Panc1 (cell line): ENCODE measurements around the gene FBXW11. TPM values are rescaled to one million over a fixed set of nuclear protein-coding genes. Genes with fewer than 3 reads are reported as not detected.

Experiments used
- ATAC-seq: fragments of 200-7000 bp; cut with Tn5 transposase; 2 replicates; pipeline ENCODE4 v1.9.1; 2020; ENCODE audit warnings: mild to moderate bottlenecking, moderate library complexity
- BruUV-seq: library from RNA; stranded (reverse); fragments of 400-500 nt; replicated peaks from 2 replicates; lab custom pipeline; 2021; lab: Mats Ljungman, UMichigan
- CTCF ChIA-PET: fragments of 300-600 bp; sonication (Branson Sonifier 250); formaldehyde crosslinking; loops from one replicate; lab custom pipeline; 2022; ENCODE audit warnings: antibody characterized with exemption; lab: Charles Lee
- POLR2A ChIA-PET: fragments of 300-600 bp; sonication (Branson Sonifier 250); formaldehyde crosslinking; loops from one replicate; lab custom pipeline; 2022; ENCODE audit warnings: antibody characterized with exemption; lab: Charles Lee
- DNase-seq: peaks from one replicate; pipeline ENCODE4 v3.0.0-alpha.2; 2010; ENCODE audit warnings: low read depth, low spot score
- H3K27ac ChIP-seq: 2 replicates; pipeline ENCODE4 v1.5.1; 2011; ENCODE audit warnings: mild to moderate bottlenecking, low read length, inconsistent platforms
- H3K27me3 ChIP-seq: fragments of 200-500 bp; sonication (Bioruptor generic); 2 replicates; pipeline ENCODE4 v1.6.0; 2014; ENCODE audit warnings: low read length, inconsistent platforms; ENCODE audit not compliant: control insufficient read depth, insufficient read depth
- H3K36me3 ChIP-seq: fragments of 200-500 bp; sonication (Bioruptor generic); 2 replicates; pipeline ENCODE4 v1.5.1; 2014; ENCODE audit warnings: inconsistent platforms, mild to moderate bottlenecking, low read length, moderate library complexity; ENCODE audit not compliant: control insufficient read depth, insufficient read depth
- H3K4me1 ChIP-seq: 2 replicates; pipeline ENCODE4 v1.5.1; 2011; ENCODE audit warnings: inconsistent platforms, mild to moderate bottlenecking, low read length, moderate library complexity; ENCODE audit not compliant: control insufficient read depth, insufficient read depth
- H3K4me3 ChIP-seq, 2 experiments: 2 replicates each; pipeline ENCODE4 v1.5.1; 2011 to 2012; ENCODE audit warnings: low read depth in 2 of 2, low read length in 2 of 2, mild to moderate bottlenecking in 2 of 2, inconsistent platforms in 1 of 2, moderate library complexity in 1 of 2
- H3K9me3 ChIP-seq: fragments of 200-500 bp; sonication (Bioruptor generic); 2 replicates; pipeline ENCODE4 v1.5.1; 2014; ENCODE audit warnings: low read depth, mild to moderate bottlenecking, inconsistent platforms, low read length, moderate library complexity; ENCODE audit not compliant: control insufficient read depth, insufficient read depth
- POLR2AphosphoS5 ChIP-seq: IDR thresholded peaks from 2 replicates; pipeline ENCODE4 v1.6.1; 2012; ENCODE audit warnings: mild to moderate bottlenecking, low read depth, low read length, moderate library complexity
- SIN3A ChIP-seq: IDR thresholded peaks from 2 replicates; pipeline ENCODE4 v1.6.1; 2012; ENCODE audit warnings: low read depth, mild to moderate bottlenecking, low read length, moderate library complexity, borderline replicate concordance; ENCODE audit not compliant: insufficient read depth
- TCF7L2 ChIP-seq: IDR thresholded peaks from 2 replicates; pipeline ENCODE4 v1.6.1; 2011; ENCODE audit warnings: mild to moderate bottlenecking, low read depth, low read length, inconsistent platforms
- in situ Hi-C: cut with HindIII; loops from 2 replicates; pipeline ENCODE4 v1.10.0; 2016; ENCODE audit warnings: low sequenced_read_pairs, low pct_unique_long_range_greater_than_20kb
- intact Hi-C: fragments of 100-400 bp; cut with micrococcal nuclease; formaldehyde crosslinking; loops from one replicate; pipeline ENCODE4 v1.10.0; 2022; ENCODE audit not compliant: unreplicated experiment
- total RNA-seq: library from RNA; stranded (reverse); gene quantifications from one replicate; pipeline ENCODE4 v1.2.1, GENCODE V29; 2021; ENCODE audit not compliant: unreplicated experiment
- TF ChIP-seq, protein P1 (sequence below): fragments of 450-650 bp; IDR thresholded peaks from 2 replicates; pipeline ENCODE4 v1.5.1; 2017; ENCODE audit warnings: mild to moderate bottlenecking
- TF ChIP-seq, protein P2 (sequence below), 2 experiments: IDR thresholded peaks; 2 replicates each; pipeline ENCODE4 v1.6.1; 2011 to 2012; ENCODE audit warnings: low read depth in 2 of 2, control low read depth in 1 of 2, low read length in 1 of 2, mild to moderate bottlenecking in 1 of 2, moderate library complexity in 1 of 2; ENCODE audit not compliant: insufficient read depth in 1 of 2

FBXW11 gene
- total RNA-seq, 1 experiment from 2014 or later = 111 TPM

DNA sequence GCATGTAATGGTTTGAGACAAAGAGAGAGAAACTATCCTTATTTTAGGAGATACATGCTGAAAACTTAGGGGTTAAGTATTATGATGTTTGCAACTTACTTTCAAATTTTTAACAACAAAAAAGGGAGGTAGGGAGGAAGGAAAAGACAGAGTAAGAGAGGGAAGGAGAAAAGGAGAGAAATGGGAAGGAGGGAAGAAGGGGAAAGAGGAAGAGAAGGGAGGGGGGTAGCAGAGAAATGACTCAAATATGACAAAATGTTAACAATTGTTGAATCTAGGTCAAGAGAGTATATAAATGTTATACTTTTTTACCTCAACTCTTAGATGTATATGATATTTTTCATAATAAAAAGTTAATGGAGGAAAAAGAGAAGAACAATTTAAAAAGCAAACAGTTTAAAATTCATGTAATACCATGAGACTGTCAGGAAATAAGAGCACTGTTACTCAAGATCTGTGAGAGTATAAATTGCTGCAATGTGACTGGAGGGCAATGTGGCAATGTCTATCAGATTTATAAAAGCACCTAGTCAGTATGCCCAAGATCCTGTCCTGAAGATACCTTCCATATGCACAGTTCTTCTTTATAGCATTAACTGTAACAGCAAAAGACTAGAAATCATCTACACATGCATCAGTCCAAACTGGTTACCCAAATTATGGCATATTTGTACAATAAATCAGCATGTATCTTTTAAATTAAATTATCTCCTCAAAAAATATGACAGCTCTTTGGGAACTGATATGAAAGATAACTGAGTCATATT, 16.3 kb downstream of the FBXW11 start:
- no peak for TF ChIP-seq TCF7L2
- TF ChIP-seq, protein P1, sequence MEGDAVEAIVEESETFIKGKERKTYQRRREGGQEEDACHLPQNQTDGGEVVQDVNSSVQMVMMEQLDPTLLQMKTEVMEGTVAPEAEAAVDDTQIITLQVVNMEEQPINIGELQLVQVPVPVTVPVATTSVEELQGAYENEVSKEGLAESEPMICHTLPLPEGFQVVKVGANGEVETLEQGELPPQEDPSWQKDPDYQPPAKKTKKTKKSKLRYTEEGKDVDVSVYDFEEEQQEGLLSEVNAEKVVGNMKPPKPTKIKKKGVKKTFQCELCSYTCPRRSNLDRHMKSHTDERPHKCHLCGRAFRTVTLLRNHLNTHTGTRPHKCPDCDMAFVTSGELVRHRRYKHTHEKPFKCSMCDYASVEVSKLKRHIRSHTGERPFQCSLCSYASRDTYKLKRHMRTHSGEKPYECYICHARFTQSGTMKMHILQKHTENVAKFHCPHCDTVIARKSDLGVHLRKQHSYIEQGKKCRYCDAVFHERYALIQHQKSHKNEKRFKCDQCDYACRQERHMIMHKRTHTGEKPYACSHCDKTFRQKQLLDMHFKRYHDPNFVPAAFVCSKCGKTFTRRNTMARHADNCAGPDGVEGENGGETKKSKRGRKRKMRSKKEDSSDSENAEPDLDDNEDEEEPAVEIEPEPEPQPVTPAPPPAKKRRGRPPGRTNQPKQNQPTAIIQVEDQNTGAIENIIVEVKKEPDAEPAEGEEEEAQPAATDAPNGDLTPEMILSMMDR = no peak
- TF ChIP-seq SIN3A = no peak
- TF ChIP-seq, protein P2, sequence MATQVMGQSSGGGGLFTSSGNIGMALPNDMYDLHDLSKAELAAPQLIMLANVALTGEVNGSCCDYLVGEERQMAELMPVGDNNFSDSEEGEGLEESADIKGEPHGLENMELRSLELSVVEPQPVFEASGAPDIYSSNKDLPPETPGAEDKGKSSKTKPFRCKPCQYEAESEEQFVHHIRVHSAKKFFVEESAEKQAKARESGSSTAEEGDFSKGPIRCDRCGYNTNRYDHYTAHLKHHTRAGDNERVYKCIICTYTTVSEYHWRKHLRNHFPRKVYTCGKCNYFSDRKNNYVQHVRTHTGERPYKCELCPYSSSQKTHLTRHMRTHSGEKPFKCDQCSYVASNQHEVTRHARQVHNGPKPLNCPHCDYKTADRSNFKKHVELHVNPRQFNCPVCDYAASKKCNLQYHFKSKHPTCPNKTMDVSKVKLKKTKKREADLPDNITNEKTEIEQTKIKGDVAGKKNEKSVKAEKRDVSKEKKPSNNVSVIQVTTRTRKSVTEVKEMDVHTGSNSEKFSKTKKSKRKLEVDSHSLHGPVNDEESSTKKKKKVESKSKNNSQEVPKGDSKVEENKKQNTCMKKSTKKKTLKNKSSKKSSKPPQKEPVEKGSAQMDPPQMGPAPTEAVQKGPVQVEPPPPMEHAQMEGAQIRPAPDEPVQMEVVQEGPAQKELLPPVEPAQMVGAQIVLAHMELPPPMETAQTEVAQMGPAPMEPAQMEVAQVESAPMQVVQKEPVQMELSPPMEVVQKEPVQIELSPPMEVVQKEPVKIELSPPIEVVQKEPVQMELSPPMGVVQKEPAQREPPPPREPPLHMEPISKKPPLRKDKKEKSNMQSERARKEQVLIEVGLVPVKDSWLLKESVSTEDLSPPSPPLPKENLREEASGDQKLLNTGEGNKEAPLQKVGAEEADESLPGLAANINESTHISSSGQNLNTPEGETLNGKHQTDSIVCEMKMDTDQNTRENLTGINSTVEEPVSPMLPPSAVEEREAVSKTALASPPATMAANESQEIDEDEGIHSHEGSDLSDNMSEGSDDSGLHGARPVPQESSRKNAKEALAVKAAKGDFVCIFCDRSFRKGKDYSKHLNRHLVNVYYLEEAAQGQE (IDR thresholded peaks at IDR 0.05; ENCODE audit: insufficient read depth in 1 of 2, low read depth in 2 of 2, low read length in 1 of 2) = no peak
- TF ChIP-seq POLR2AphosphoS5 = no peak
- intact Hi-C loops = no loop called here
- Histone ChIP-seq H3K27me3 (no peaks in the 10 kb centered on the region), H3K4me3 (no peak overlapping the region), H3K36me3 (no peaks in the 10 kb centered on the region), H3K4me1 (peaks cover 32% of the 10 kb centered on the region), H3K9me3 (no peaks in the 10 kb centered on the region), H3K27ac (no peak overlapping the region; the same call in 1 of the 2 replicates)
- DNase-seq (no peak), ATAC-seq (no peak)
- in situ Hi-C loops = loop anchor here (10.0 kb wide), 1 partner anchor 65 kb away; no protein-coding TSS in a partner anchor
- TSS peak; percentile 3 for BruUV-seq
- POLR2A ChIA-PET = interaction anchor here (0.6 kb wide), 1 partner anchor 25 kb away, joined by 6 read pairs; no protein-coding TSS in a partner anchor
- CTCF ChIA-PET = no interaction called here

DNA sequence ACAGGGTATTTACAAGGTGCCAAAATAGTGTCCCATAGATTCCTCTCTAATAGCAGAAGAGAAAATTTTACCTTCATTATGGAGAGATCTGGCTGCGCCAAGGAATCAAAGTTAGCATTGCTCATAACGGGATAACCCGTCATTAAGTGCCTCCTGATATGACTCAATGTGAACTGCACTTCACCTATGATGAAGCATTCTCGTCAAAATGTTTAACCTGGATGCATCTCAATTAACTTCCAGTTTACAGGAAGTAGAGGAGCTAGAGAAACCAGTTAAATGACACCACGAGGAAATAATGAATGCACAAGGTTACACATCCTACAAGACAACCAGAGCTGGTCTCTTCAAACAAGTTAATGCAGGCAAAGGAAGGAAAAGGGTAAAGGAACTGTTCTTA, 17.2 kb downstream of the FBXW11 start:
- ChIA-PET CTCF (no interaction called here), POLR2A (interaction anchor here (0.6 kb wide), 1 partner anchor 24 kb away, joined by 6 read pairs; no protein-coding TSS in a partner anchor)
- Histone ChIP-seq H3K4me1 (peaks cover 39% of the 10 kb centered on the region), H3K27me3 (no peaks in the 10 kb centered on the region), H3K9me3 (no peaks in the 10 kb centered on the region), H3K27ac (peak overlapping the region; percentile 64; the same call in 1 of the 2 replicates), H3K36me3 (no peaks in the 10 kb centered on the region), H3K4me3 (no peak overlapping the region)
- intact Hi-C loops (no loop called here), in situ Hi-C loops (loop anchor here (10.0 kb wide), 1 partner anchor 64 kb away; no protein-coding TSS in a partner anchor)
- BruUV-seq = no TSS peak
- TF ChIP-seq SIN3A (no peak), TCF7L2 (no peak), POLR2AphosphoS5 (no peak)
- TF ChIP-seq, protein P2 (IDR thresholded peaks at IDR 0.05; ENCODE audit: insufficient read depth in 1 of 2, low read depth in 2 of 2, low read length in 1 of 2) = no peak
- TF ChIP-seq, protein P1 = no peak
- peak; percentile 37; the same call in 1 of the 2 replicates for ATAC-seq
- DNase-seq = no peak
